T1000 (cell line): ENCODE measurements around the gene ATOH1.

ENCODE experiments used
- DNase-seq: peaks from one replicate; lab custom pipeline; 2025; ENCODE audit warnings: mixed read lengths; lab: John Stamatoyannopoulos, UW

The ATOH1 gene

GRCh38 chr4:93828332-93828994 lies at the start of gene ATOH1:
Gene ATOH1 (plus strand): TSS chr4:93828753. CDS start chr4:93828927, 174 bp downstream.
- peak; percentile 40 for DNase-seq

GRCh38 chr4:93779228-93779627 lies 49.3 kb upstream of the ATOH1 start:
- no peak for DNase-seq

GRCh38 chr4:93780080-93780479 lies 48.5 kb upstream of the ATOH1 start:
- no peak for DNase-seq

GRCh38 chr4:93781198-93781597 lies 47.4 kb upstream of the ATOH1 start:
- DNase-seq: no peak

GRCh38 chr4:93786149-93786548 lies 42.4 kb upstream of the ATOH1 start:
- no peak for DNase-seq

- no peak for DNase-seq
Observed at GRCh38 chr4:93788712-93789111, 39.8 kb upstream of the ATOH1 start.

GRCh38 chr4:93791570-93792195 lies 36.9 kb upstream of the ATOH1 start:
- DNase-seq: peak; percentile 4

GRCh38 chr4:93802045-93802444 lies 26.5 kb upstream of the ATOH1 start:
- DNase-seq: no peak

- no peak for DNase-seq
Observed at GRCh38 chr4:93809773-93810172, 18.8 kb upstream of the ATOH1 start.

- no peak for DNase-seq
Observed at GRCh38 chr4:93810340-93810992, 18.1 kb upstream of the ATOH1 start.

GRCh38 chr4:93813092-93813491 lies 15.5 kb upstream of the ATOH1 start:
- DNase-seq: no peak

GRCh38 chr4:93814141-93814540 lies 14.4 kb upstream of the ATOH1 start:
- DNase-seq: no peak

- no peak for DNase-seq
Observed at GRCh38 chr4:93814722-93815121, 13.8 kb upstream of the ATOH1 start.

GRCh38 chr4:93825551-93826216 lies 2.9 kb upstream of the ATOH1 start:
- DNase-seq: no peak

- DNase-seq: no peak
Observed at GRCh38 chr4:93827272-93827947, 1.1 kb upstream of the ATOH1 start.

GRCh38 chr4:93828995-93829819 lies 654 bp downstream of the ATOH1 start:
- DNase-seq: no peak

- DNase-seq: no peak
Observed at GRCh38 chr4:93829820-93830687, 1.5 kb downstream of the ATOH1 start.

GRCh38 chr4:93831716-93832496 lies 3.4 kb downstream of the ATOH1 start:
- no peak for DNase-seq

- DNase-seq: no peak
Observed at GRCh38 chr4:93834249-93835066, 5.9 kb downstream of the ATOH1 start.
